Uterus (tissue), 2 donors: ENCODE results near the gene MS4A18.

Experiments used
- CTCF ChIP-seq, 4 experiments: fragments of 200-600 bp in 2 of 4; fragments of 450-650 bp in 2 of 4; sonication (generic) in 2 of 4; IDR thresholded peaks; one replicate each; pipeline ENCODE4 v1.5.1; 2016 to 2019; ENCODE audit warnings: antibody characterized with exemption in 4 of 4, mild to moderate bottlenecking in 2 of 4, moderate library complexity in 1 of 4
- POLR2A ChIP-seq, 2 donors: fragments of 450-650 bp; IDR thresholded peaks; one replicate each; pipeline ENCODE4 v1.6.1; 2016; ENCODE audit warnings: antibody characterized with exemption in 2 of 2, mild to moderate bottlenecking in 1 of 2, moderate library complexity in 1 of 2

GRCh38 chr11:60679879-60680278 is 44.6 kb upstream of the MS4A18 start:
- TF ChIP-seq POLR2A (IDR thresholded peaks at IDR 0.05) (no peak), CTCF (IDR thresholded peaks at IDR 0.05) (no peak)
